Cardiac fibroblast (primary cell): Measurements from ENCODE around the gene PARD3B.
A peak's percentile ranks its signal among the peaks of the same experiment; 100 is the strongest.

Experiments
- DNase-seq, 2 donors: peaks; one replicate each; pipeline versions ENCODE4 v3.0.0 to v3.0.0-alpha.2; 2010; ENCODE audit warnings: low read depth in 2 of 2
- H3K4me3 ChIP-seq, 2 donors: replicated peaks in 1 of 2; 1 replicate in 1 of 2; 2 replicates in 1 of 2; pipeline ENCODE4 v1.5.1; 2011; ENCODE audit warnings: low read depth in 2 of 2, low read length in 2 of 2, mild to moderate bottlenecking in 2 of 2, moderate library complexity in 1 of 2
- TF ChIP-seq, protein P1 (sequence below): IDR thresholded peaks from one replicate; pipeline ENCODE4 v1.5.1; 2011; ENCODE audit warnings: low read depth, mild to moderate bottlenecking, low read length, inconsistent platforms

PARD3B gene

GRCh38 chr2:205570648-205571047 lies 1025.4 kb downstream of the PARD3B start:
- H3K4me3 ChIP-seq = no peak overlapping the region
- TF ChIP-seq, protein P1, sequence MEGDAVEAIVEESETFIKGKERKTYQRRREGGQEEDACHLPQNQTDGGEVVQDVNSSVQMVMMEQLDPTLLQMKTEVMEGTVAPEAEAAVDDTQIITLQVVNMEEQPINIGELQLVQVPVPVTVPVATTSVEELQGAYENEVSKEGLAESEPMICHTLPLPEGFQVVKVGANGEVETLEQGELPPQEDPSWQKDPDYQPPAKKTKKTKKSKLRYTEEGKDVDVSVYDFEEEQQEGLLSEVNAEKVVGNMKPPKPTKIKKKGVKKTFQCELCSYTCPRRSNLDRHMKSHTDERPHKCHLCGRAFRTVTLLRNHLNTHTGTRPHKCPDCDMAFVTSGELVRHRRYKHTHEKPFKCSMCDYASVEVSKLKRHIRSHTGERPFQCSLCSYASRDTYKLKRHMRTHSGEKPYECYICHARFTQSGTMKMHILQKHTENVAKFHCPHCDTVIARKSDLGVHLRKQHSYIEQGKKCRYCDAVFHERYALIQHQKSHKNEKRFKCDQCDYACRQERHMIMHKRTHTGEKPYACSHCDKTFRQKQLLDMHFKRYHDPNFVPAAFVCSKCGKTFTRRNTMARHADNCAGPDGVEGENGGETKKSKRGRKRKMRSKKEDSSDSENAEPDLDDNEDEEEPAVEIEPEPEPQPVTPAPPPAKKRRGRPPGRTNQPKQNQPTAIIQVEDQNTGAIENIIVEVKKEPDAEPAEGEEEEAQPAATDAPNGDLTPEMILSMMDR = no peak
- no peak for DNase-seq

GRCh38 chr2:205571360-205571959 lies 1026.2 kb downstream of the PARD3B start:
- DNase-seq = no peak
- H3K4me3 ChIP-seq = no peak overlapping the region
- TF ChIP-seq, protein P1 = no peak

- no peak overlapping the region for H3K4me3 ChIP-seq
- TF ChIP-seq, protein P1 = no peak
- DNase-seq = no peak
Observed at GRCh38 chr2:205574001-205574400, 1028.7 kb downstream of the PARD3B start.

DNA sequence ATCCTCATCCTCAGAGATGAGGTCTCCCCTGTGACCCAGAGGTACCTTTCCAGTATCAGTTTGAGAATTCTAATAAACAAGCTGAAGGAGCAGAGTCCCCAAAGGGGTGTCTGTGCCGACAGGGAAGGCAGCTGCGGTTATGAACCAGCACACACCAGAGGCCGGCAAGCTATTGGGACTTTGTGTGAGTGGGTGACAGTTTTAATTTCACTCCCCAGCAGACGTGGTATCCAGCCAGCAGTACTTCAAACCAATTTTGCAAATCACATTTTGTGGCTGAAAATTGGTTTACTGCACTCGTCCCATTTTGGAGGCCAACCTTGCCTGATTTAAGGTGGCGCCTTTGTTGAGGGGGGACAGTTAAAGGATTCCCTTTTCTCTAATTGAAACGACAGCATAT lies 1034.1 kb downstream of the PARD3B start:
- H3K4me3 ChIP-seq = no peak overlapping the region
- TF ChIP-seq, protein P1 = no peak
- DNase-seq = no peak

DNA sequence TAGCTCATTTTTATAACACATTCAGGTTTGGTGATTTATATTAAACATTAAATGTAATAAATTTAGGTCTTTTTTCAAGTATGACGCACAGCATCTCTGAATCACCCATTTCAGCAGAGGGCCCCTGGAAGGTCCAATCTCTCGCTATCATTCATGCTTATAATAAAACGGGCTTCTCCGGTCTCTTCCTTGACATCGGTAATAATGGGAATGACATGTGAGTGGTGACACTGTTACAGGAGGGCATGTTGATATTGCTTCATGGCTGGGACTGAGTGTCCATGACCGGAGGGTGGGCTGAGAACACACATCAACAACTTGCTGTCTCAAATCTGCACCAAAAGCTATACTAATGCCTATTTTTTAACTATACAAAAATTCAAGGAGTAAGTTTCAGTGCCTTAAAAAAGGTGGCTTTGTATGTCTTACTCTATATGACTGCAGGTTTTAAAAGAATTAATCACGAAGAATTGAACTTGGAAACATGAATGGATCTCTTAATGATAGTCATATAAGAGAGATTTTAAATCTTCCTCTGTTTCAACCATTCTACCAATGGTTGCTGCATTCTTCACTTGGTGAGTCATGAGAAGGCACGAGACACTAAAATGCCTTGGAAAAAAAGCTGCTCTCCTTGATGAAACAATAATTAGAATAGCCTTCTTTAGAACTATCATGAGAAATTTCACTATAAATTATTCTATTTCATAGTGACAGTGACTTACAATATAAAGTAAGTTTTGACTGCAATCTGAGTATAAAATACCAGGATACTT lies 1035.1 kb downstream of the PARD3B start:
- no peak overlapping the region for H3K4me3 ChIP-seq
- TF ChIP-seq, protein P1 = no peak
- DNase-seq = peak; percentile 14 to 33

GRCh38 chr2:205582366-205582765 lies 1037.1 kb downstream of the PARD3B start:
- no peak for DNase-seq
- TF ChIP-seq, protein P1 = no peak
- no peak overlapping the region for H3K4me3 ChIP-seq
